Activated CD4-positive, alpha-beta T cell treated with anti-CD3 and anti-CD28 coated beads for 36 hours (primary cell): ENCODE results near the gene ARHGEF4. TPM values are rescaled to one million over a fixed set of nuclear protein-coding genes. Genes with fewer than 3 reads are reported as not detected.

Experiments
- ATAC-seq: fragments of 200-7000 bp; cut with Tn5 transposase; one replicate; pipeline ENCODE4 v1.10.0; 2021; ENCODE audit warnings: mild to moderate bottlenecking, moderate library complexity
- CTCF ChIA-PET: fragments of 350-600 bp; sonication (Branson Sonifier 250); formaldehyde crosslinking; loops from one replicate; lab custom pipeline; 2021; ENCODE audit warnings: antibody characterized with exemption; lab: Charles Lee
- POLR2A ChIA-PET: fragments of 350-600 bp; sonication (Branson Sonifier 250); formaldehyde crosslinking; loops from one replicate; lab custom pipeline; 2021; ENCODE audit warnings: antibody characterized with exemption, inconsistent platforms; lab: Charles Lee
- DNase-seq: peaks from one replicate; pipeline ENCODE4 v3.0.0-alpha.2; 2020
- H3K27ac Mint-ChIP-seq: one replicate; pipeline ENCODE4 v1.8.0; 2021; ENCODE audit warnings: mixed read lengths
- H3K27me3 Mint-ChIP-seq: one replicate; pipeline ENCODE4 v1.8.0; 2021; ENCODE audit warnings: mixed read lengths
- H3K36me3 Mint-ChIP-seq: one replicate; pipeline ENCODE4 v1.8.0; 2021; ENCODE audit warnings: low read depth, mixed read lengths
- H3K4me1 Mint-ChIP-seq: one replicate; pipeline ENCODE4 v1.8.0; 2021; ENCODE audit warnings: mixed read lengths
- H3K4me3 Mint-ChIP-seq: one replicate; pipeline ENCODE4 v1.8.0; 2021; ENCODE audit warnings: mild to moderate bottlenecking, moderate library complexity, mixed read lengths
- H3K9me3 Mint-ChIP-seq: one replicate; pipeline ENCODE4 v1.8.0; 2021; ENCODE audit warnings: low read depth, mixed read lengths
- intact Hi-C, 2 experiments: fragments of 100-400 bp; cut with DNase I in 1 of 2; cut with micrococcal nuclease in 1 of 2; formaldehyde crosslinking; loops; one replicate each; pipeline versions ENCODE4 v1.14.2 to v1.15.1; 2022 to 2024; cut with DNase I, micrococcal nuclease
- total RNA-seq, 2 experiments: library from RNA; stranded (reverse); gene quantifications; one replicate each; pipeline ENCODE4 v1.2.3, GENCODE V29; 2021

ARHGEF4 gene
- total RNA-seq, 2 experiments from 2014 or later = 1.2 to 1.9 TPM

- H3K9me3 Mint-ChIP-seq = no peaks in the 10 kb centered on the region
- intact Hi-C loops = no loop called here
- H3K27me3 Mint-ChIP-seq = no peaks in the 10 kb centered on the region
- H3K36me3 Mint-ChIP-seq = no peaks in the 10 kb centered on the region
- H3K4me1 Mint-ChIP-seq = peaks cover 25% of the 10 kb centered on the region
- H3K4me3 Mint-ChIP-seq = no peak overlapping the region
- ChIA-PET CTCF (no interaction called here), POLR2A (no interaction called here)
- no peak overlapping the region for H3K27ac Mint-ChIP-seq
- ATAC-seq = no peak
- no peak for DNase-seq
Observed at GRCh38 chr2:131009713-131010475, 173.2 kb downstream of the ARHGEF4 start.

GRCh38 chr2:131010566-131010965 lies 173.9 kb downstream of the ARHGEF4 start:
- no peaks in the 10 kb centered on the region for H3K9me3 Mint-ChIP-seq
- H3K36me3 Mint-ChIP-seq = no peaks in the 10 kb centered on the region
- no peak overlapping the region for H3K27ac Mint-ChIP-seq
- ChIA-PET POLR2A (no interaction called here), CTCF (no interaction called here)
- H3K27me3 Mint-ChIP-seq = no peaks in the 10 kb centered on the region
- no peak for DNase-seq
- ATAC-seq = no peak
- intact Hi-C loops = no loop called here
- peaks cover 25% of the 10 kb centered on the region for H3K4me1 Mint-ChIP-seq
- no peak overlapping the region for H3K4me3 Mint-ChIP-seq

DNA sequence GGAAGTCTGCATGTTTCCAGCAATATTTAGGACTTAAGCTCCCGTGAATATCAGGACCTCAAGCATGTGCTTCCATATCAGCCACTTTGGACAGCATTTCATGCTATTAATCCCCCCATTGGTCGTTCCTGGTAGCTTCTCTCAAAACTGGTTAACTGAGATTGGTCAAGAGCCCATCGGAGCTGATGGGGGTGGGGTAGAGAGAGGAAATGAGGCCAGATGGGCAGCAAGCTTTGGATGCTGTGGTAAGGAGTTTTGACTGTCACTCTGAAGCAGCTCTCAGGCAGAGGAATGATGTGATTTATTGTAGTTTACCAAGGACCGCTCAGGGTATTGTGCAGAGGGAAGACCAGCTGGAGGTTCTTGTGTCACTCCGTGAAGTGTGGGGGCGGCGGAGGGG lies 174.8 kb downstream of the ARHGEF4 start:
- Mint-ChIP-seq H3K27ac (no peak overlapping the region), H3K9me3 (no peaks in the 10 kb centered on the region), H3K4me3 (no peak overlapping the region), H3K36me3 (no peaks in the 10 kb centered on the region), H3K4me1 (peaks cover 25% of the 10 kb centered on the region), H3K27me3 (no peaks in the 10 kb centered on the region)
- POLR2A ChIA-PET = no interaction called here
- intact Hi-C loops = no loop called here
- CTCF ChIA-PET = no interaction called here
- no peak for DNase-seq
- no peak for ATAC-seq

DNA sequence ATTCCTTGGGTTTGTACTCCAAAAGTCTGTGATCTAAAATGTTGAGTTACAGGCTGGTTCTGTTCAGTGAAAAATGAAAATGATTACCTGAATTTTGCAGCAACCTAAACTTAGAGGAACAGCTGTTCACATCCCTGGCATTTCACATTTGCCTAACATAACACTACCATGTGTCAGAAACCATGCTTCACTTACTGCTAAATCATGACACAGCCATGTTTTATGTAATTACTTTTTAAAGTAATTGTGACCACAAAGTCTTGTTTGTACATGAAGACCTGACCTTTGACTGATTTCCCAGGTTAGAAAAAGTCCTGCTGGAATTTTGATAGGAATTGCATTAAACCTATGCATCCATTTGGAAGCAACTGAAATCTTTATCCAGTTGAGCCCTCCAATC lies 177.4 kb downstream of the ARHGEF4 start:
- Mint-ChIP-seq H3K4me1 (peaks cover 23% of the 10 kb centered on the region), H3K9me3 (no peaks in the 10 kb centered on the region), H3K4me3 (no peak overlapping the region), H3K27me3 (no peaks in the 10 kb centered on the region), H3K27ac (no peak overlapping the region), H3K36me3 (no peaks in the 10 kb centered on the region)
- ATAC-seq = no peak
- DNase-seq = no peak
- intact Hi-C loops = no loop called here
- CTCF ChIA-PET = no interaction called here
- POLR2A ChIA-PET = no interaction called here

DNA sequence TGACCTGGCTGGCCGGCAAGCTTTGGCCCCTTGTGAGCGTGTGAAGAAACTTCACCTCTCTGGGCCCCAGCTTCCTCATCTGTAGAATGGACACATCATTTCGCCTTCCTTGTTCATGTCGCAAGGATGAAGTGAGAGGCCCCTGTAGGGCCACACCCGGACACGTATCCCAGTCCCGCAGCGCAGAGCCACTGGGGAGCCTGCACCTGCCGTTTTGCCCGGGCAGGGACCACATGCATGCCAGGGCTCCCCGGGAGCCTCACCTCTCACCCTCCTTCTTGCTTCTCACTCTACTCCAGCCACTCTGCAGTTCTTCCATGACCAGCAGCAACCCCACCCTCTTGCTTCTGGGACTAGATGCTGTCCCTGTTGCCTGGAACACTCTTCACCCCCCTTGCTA lies 179.1 kb downstream of the ARHGEF4 start:
- CTCF ChIA-PET = no interaction called here
- H3K36me3 Mint-ChIP-seq = no peaks in the 10 kb centered on the region

DNA sequence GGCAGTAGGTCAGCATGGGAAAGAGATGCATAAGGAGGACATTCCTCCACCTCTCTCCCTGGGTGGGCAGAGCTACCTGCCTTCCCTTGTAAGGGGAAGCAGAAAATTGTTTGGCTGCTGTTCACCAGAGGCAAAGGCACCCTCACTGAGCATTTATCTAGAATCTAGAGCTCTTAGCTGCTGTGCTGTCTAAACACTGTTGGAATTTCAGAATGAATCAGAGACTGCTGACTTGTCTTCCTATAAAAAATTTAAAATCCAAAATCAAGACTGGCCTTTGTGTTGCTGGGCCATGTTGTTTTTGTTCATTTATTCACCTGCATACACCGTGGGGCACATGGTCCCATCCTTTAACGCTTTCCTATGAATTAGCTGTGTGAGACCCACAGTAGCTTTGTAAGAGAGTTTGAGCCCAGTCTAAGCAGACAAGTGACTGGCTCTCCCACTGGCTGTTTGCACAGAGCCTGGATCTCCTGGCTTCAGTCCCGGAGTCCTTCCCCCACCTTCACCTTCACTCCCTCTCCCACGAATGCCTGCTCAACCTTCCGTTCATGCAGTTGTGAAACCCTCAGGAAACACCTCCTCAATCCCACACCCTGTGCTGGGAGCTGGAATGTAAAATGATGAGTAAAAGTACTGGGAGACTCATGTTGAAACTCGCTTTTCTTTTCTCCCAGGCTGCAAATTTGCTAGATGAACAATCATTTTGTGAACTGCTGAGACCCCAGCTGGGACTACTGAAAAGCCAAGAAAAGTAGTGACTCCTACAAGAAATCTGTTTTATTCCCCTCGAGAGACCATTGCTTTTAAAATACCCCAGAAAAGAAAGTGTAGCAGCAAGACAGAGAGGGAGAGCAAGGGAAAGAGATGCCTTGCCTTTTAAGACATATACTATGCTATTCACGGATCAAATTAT lies 180.4 kb downstream of the ARHGEF4 start:
- CTCF ChIA-PET = interaction anchor here (0.7 kb wide), 1 partner anchor 51 kb away, joined by 3 read pairs; no protein-coding TSS in a partner anchor
- no peak for ATAC-seq
- Mint-ChIP-seq H3K36me3 (no peaks in the 10 kb centered on the region), H3K4me1 (no peaks in the 10 kb centered on the region), H3K27ac (no peak overlapping the region), H3K9me3 (no peaks in the 10 kb centered on the region), H3K27me3 (peaks cover 2% of the 10 kb centered on the region), H3K4me3 (no peak overlapping the region)
- DNase-seq = no peak
- intact Hi-C loops = no loop called here
- POLR2A ChIA-PET = no interaction called here

More for the DNA sequence above, 179.1 kb downstream of the ARHGEF4 start:
- DNase-seq = no peak
- intact Hi-C loops = no loop called here
- POLR2A ChIA-PET = no interaction called here
- no peak overlapping the region for H3K27ac Mint-ChIP-seq
- no peak overlapping the region for H3K4me3 Mint-ChIP-seq
- no peaks in the 10 kb centered on the region for H3K27me3 Mint-ChIP-seq
- ATAC-seq = no peak
- H3K4me1 Mint-ChIP-seq = peaks cover 13% of the 10 kb centered on the region
- no peaks in the 10 kb centered on the region for H3K9me3 Mint-ChIP-seq

DNA sequence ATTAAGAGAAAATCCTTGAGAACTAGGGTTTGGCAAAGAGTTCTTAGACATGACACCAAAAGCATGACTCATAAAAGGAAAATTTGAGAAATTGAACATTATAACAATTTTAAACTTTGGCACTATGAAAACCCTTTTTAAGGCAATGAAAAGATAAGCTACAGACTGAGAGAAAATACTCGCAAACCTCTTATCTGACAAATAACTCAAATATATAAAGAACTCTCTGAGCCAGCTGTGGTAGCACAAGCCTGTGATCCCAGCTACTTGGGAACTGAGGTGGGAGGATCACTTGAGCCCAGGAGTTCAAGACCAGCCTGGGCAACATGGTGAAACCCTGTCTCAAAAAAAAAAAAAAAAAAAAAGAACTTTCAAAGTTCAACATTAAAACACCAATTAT lies 186.0 kb downstream of the ARHGEF4 start:
- no peaks in the 10 kb centered on the region for H3K4me1 Mint-ChIP-seq
- no peaks in the 10 kb centered on the region for H3K36me3 Mint-ChIP-seq
- ATAC-seq (no peak), DNase-seq (no peak)
- intact Hi-C loops = no loop called here
- ChIA-PET POLR2A (no interaction called here), CTCF (no interaction called here)
- no peak overlapping the region for H3K27ac Mint-ChIP-seq
- H3K9me3 Mint-ChIP-seq = no peaks in the 10 kb centered on the region
- peaks cover 29% of the 10 kb centered on the region for H3K27me3 Mint-ChIP-seq
- no peak overlapping the region for H3K4me3 Mint-ChIP-seq

DNA sequence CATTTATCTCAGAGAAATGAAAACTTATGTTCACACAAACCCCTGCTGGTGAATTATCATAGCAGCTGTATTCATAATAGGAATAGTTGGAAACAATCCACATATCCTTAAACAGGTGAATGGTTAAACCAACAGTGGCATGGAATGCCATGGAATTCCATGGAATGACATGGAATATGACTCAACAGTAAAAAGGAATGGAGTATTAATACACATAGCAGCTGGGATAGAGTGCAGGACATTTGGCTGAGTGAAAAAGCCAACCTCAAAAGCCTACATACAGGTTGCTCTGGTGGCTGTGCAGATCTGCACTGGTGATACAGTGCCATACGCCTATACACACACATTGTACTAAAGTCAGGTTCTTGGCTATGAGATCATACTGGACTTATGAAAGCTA lies 187.0 kb downstream of the ARHGEF4 start:
- H3K4me1 Mint-ChIP-seq = no peaks in the 10 kb centered on the region
- no peaks in the 10 kb centered on the region for H3K36me3 Mint-ChIP-seq
- CTCF ChIA-PET = interaction anchor here (0.6 kb wide), 1 partner anchor 49 kb away, joined by 3 read pairs; no protein-coding TSS in a partner anchor
- no peaks in the 10 kb centered on the region for H3K9me3 Mint-ChIP-seq
- no peak overlapping the region for H3K4me3 Mint-ChIP-seq
- DNase-seq (no peak), ATAC-seq (no peak)
- POLR2A ChIA-PET = no interaction called here
- H3K27me3 Mint-ChIP-seq = peaks cover 35% of the 10 kb centered on the region
- intact Hi-C loops = no loop called here
- H3K27ac Mint-ChIP-seq = no peak overlapping the region

GRCh38 chr2:131026919-131027318 lies 190.2 kb downstream of the ARHGEF4 start:
- ChIA-PET CTCF (interaction anchor here (0.8 kb wide), 1 partner anchor 1253 kb away, joined by 3 read pairs; no protein-coding TSS in a partner anchor), POLR2A (no interaction called here)
- Mint-ChIP-seq H3K4me3 (no peak overlapping the region), H3K27ac (no peak overlapping the region), H3K4me1 (no peaks in the 10 kb centered on the region), H3K36me3 (no peaks in the 10 kb centered on the region), H3K27me3 (peaks cover 35% of the 10 kb centered on the region), H3K9me3 (no peaks in the 10 kb centered on the region)
- intact Hi-C loops = no loop called here
- DNase-seq (no peak), ATAC-seq (no peak)

- H3K27me3 Mint-ChIP-seq = peaks cover 33% of the 10 kb centered on the region
- CTCF ChIA-PET = no interaction called here
- DNase-seq = no peak
- intact Hi-C loops = no loop called here
- H3K9me3 Mint-ChIP-seq = no peaks in the 10 kb centered on the region
- POLR2A ChIA-PET = no interaction called here
- no peak for ATAC-seq
- no peaks in the 10 kb centered on the region for H3K36me3 Mint-ChIP-seq
- H3K4me3 Mint-ChIP-seq = no peak overlapping the region
- no peaks in the 10 kb centered on the region for H3K4me1 Mint-ChIP-seq
- no peak overlapping the region for H3K27ac Mint-ChIP-seq
Observed at GRCh38 chr2:131027566-131028528, 191.1 kb downstream of the ARHGEF4 start.

- Mint-ChIP-seq H3K4me1 (peaks cover 4% of the 10 kb centered on the region), H3K27ac (no peak overlapping the region), H3K9me3 (no peaks in the 10 kb centered on the region), H3K4me3 (no peak overlapping the region), H3K27me3 (peaks cover 36% of the 10 kb centered on the region), H3K36me3 (no peaks in the 10 kb centered on the region)
- intact Hi-C loops = no loop called here
- ChIA-PET CTCF (no interaction called here), POLR2A (no interaction called here)
- no peak for DNase-seq
- ATAC-seq = no peak
Observed at GRCh38 chr2:131029812-131030211, 193.1 kb downstream of the ARHGEF4 start.
